Loucy (cell line): ENCODE measurements around the gene SNX5.

Experiments used
- H2AFZ ChIP-seq: fragments of 200-600 bp; sonication (generic); 2 replicates; pipeline ENCODE4 v1.6.0; 2016; ENCODE audit warnings: antibody characterized with exemption, mild to moderate bottlenecking, low read length, moderate library complexity
- H3F3A ChIP-seq: fragments of 200-600 bp; 2 replicates; pipeline ENCODE4 v1.6.0; 2016; ENCODE audit warnings: antibody characterized with exemption, low read depth, mild to moderate bottlenecking
- H3K27me3 ChIP-seq: fragments of 200-600 bp; sonication (generic); 2 replicates; pipeline ENCODE4 v1.6.1; 2014; ENCODE audit warnings: low read length, mild to moderate bottlenecking; ENCODE audit not compliant: insufficient read depth, poor library complexity, severe bottlenecking
- H3K36me3 ChIP-seq: fragments of 200-600 bp; sonication (generic); 2 replicates; pipeline ENCODE4 v1.6.1; 2016; ENCODE audit warnings: low read length; ENCODE audit not compliant: insufficient read depth
- H3K4me1 ChIP-seq: fragments of 200-600 bp; sonication (generic); 2 replicates; pipeline ENCODE4 v1.5.1; 2014; ENCODE audit warnings: low read length, mild to moderate bottlenecking; ENCODE audit not compliant: insufficient read depth, poor library complexity, severe bottlenecking
- H3K4me2 ChIP-seq: fragments of 200-600 bp; sonication (generic); 2 replicates; pipeline ENCODE4 v1.6.0; 2014; ENCODE audit warnings: antibody characterized with exemption, low read length, low read depth, mild to moderate bottlenecking; ENCODE audit not compliant: poor library complexity, severe bottlenecking
- H3K4me3 ChIP-seq: fragments of 200-600 bp; sonication (generic); 2 replicates; pipeline ENCODE4 v1.5.1; 2014; ENCODE audit warnings: low read length, mild to moderate bottlenecking, mixed read lengths; ENCODE audit not compliant: poor library complexity, severe bottlenecking
- H3K79me2 ChIP-seq: fragments of 200-600 bp; sonication (generic); 2 replicates; pipeline ENCODE4 v1.6.1; 2014; ENCODE audit warnings: low read length; ENCODE audit not compliant: insufficient read depth
- H3K9ac ChIP-seq: fragments of 200-600 bp; sonication (generic); 2 replicates; pipeline ENCODE4 v1.6.0; 2014; ENCODE audit warnings: mild to moderate bottlenecking, low read depth, low read length, moderate library complexity; ENCODE audit not compliant: poor library complexity, severe bottlenecking
- H3K9me2 ChIP-seq: fragments of 200-600 bp; sonication (generic); replicated peaks from 2 replicates; pipeline ENCODE4 v1.6.1; 2016; ENCODE audit warnings: low read depth, low read length, mixed read lengths
- H3K9me3 ChIP-seq: fragments of 200-600 bp; sonication (generic); 2 replicates; pipeline ENCODE4 v1.6.1; 2014; ENCODE audit warnings: mild to moderate bottlenecking, antibody characterized with exemption, low read length, low read depth; ENCODE audit not compliant: insufficient read depth
- H4K20me1 ChIP-seq: fragments of 200-600 bp; sonication (generic); 2 replicates; pipeline ENCODE4 v1.6.0; 2014; ENCODE audit warnings: antibody characterized with exemption, low read length, mild to moderate bottlenecking; ENCODE audit not compliant: insufficient read depth, poor library complexity, severe bottlenecking
- CTCF ChIP-seq: fragments of 200-600 bp; sonication (generic); conservative IDR thresholded peaks from 2 replicates; pipeline ENCODE4 v1.5.1; 2014; ENCODE audit warnings: mild to moderate bottlenecking, antibody characterized with exemption, low read length
- EZH2phosphoT487 ChIP-seq: fragments of 200-600 bp; IDR thresholded peaks from 2 replicates; pipeline ENCODE4 v1.6.1; 2018; ENCODE audit warnings: antibody characterized with exemption, mild to moderate bottlenecking, moderate library complexity, borderline replicate concordance

SNX5 gene

GRCh38 chr20:18011482-18011881 is 42.9 kb upstream of the SNX5 start:
- H4K20me1 ChIP-seq: no peaks in the 10 kb centered on the region
- no peak overlapping the region for H3K9ac ChIP-seq
- no peaks in the 10 kb centered on the region for H3K27me3 ChIP-seq
- no peaks in the 10 kb centered on the region for H3F3A ChIP-seq
- H3K4me2 ChIP-seq: no peak overlapping the region
- no peak for TF ChIP-seq CTCF
- TF ChIP-seq EZH2phosphoT487: no peak
- no peaks in the 10 kb centered on the region for H3K36me3 ChIP-seq
- no peaks in the 10 kb centered on the region for H3K4me1 ChIP-seq
- no peaks in the 10 kb centered on the region for H3K79me2 ChIP-seq
- no peak overlapping the region for H3K4me3 ChIP-seq
- no peaks in the 10 kb centered on the region for H3K9me3 ChIP-seq
- H2AFZ ChIP-seq: no peak overlapping the region; the same call in 1 of the 2 replicates
- no peaks in the 10 kb centered on the region for H3K9me2 ChIP-seq

- Histone ChIP-seq H3F3A (no peaks in the 10 kb centered on the region), H3K4me1 (no peaks in the 10 kb centered on the region), H3K27me3 (no peaks in the 10 kb centered on the region), H4K20me1 (no peaks in the 10 kb centered on the region), H3K9me3 (no peaks in the 10 kb centered on the region), H3K9me2 (no peaks in the 10 kb centered on the region), H3K4me3 (no peak overlapping the region), H3K4me2 (no peak overlapping the region), H3K79me2 (no peaks in the 10 kb centered on the region), H3K9ac (no peak overlapping the region), H3K36me3 (no peaks in the 10 kb centered on the region), H2AFZ (no peak overlapping the region)
- TF ChIP-seq CTCF: no peak
- no peak for TF ChIP-seq EZH2phosphoT487
Measured at GRCh38 chr20:18009116-18009515, 40.5 kb upstream of the SNX5 start.

GRCh38 chr20:18007534-18008292 is 39.1 kb upstream of the SNX5 start:
- H3K36me3 ChIP-seq: no peaks in the 10 kb centered on the region

More at GRCh38 chr20:18007534-18008292, 39.1 kb upstream of the SNX5 start:
- H3K9me3 ChIP-seq: no peaks in the 10 kb centered on the region
- H3K79me2 ChIP-seq: no peaks in the 10 kb centered on the region
- no peak overlapping the region for H3K4me3 ChIP-seq
- no peak overlapping the region for H3K4me2 ChIP-seq
- H3K9ac ChIP-seq: no peak overlapping the region
- H3K4me1 ChIP-seq: no peaks in the 10 kb centered on the region
- H4K20me1 ChIP-seq: no peaks in the 10 kb centered on the region
- no peaks in the 10 kb centered on the region for H3F3A ChIP-seq
- H3K27me3 ChIP-seq: no peaks in the 10 kb centered on the region
- H2AFZ ChIP-seq: no peak overlapping the region
- no peaks in the 10 kb centered on the region for H3K9me2 ChIP-seq
- TF ChIP-seq CTCF (no peak), EZH2phosphoT487 (no peak)
